ENCODE measurements around the gene DNAL1.

GRCh38 chr14:73749706-73750530 is 105.1 kb downstream of the DNAL1 start:
- TF ChIP-seq CTCF (optimal IDR thresholded peaks at IDR 0.05 in 1 of 3, IDR thresholded peaks at IDR 0.05 in 1 of 3, conservative IDR thresholded peaks at IDR 0.05 in 1 of 3; ENCODE audit: extremely low read depth in 1 of 3, insufficient read depth in 2 of 3, low read length in 3 of 3): no peak
- no peak for TF ChIP-seq EZH2 (IDR thresholded peaks at IDR 0.05; ENCODE audit: low read length)

All from keratinocyte (primary cell).